ENCODE results near the gene TBX5. TPM values are rescaled to one million over a fixed set of nuclear protein-coding genes. Genes with fewer than 3 reads are reported as not detected.

TBX5 gene
- polyA plus RNA-seq, 1 of the 3 experiments (the other 2 are of a cell fraction): not detected

GRCh38 chr12:114441039-114441383 is 35.1 kb upstream of the TBX5 start:
- no peaks in the 10 kb centered on the region for H3K4me1 ChIP-seq (ENCODE audit: control insufficient read depth in 1 of 2, insufficient read depth in 2 of 2, low read depth in 1 of 2, low read length in 1 of 2)
- peaks cover 72% of the 10 kb centered on the region for H3K27me3 ChIP-seq (ENCODE audit: insufficient read depth)
- H3K27ac ChIP-seq (ENCODE audit: low read depth in 2 of 2, low read length in 1 of 2): no peak overlapping the region
- ChIA-PET POLR2A (no interaction called here), CTCF (no interaction called here)
- WGBS (ENCODE audit: low lambda C conversion rate): 4% methylated on average over 16 of the region's 23 CpGs
- no peak overlapping the region for H3K4me2 ChIP-seq
- no peaks in the 10 kb centered on the region for H3K9me2 ChIP-seq
- no peaks in the 10 kb centered on the region for H3K36me3 ChIP-seq (replicated peaks in 1 of 2; ENCODE audit: control insufficient read depth in 1 of 2, insufficient read depth in 2 of 2, low read length in 1 of 2)
- no peak overlapping the region for H2AFZ ChIP-seq (ENCODE audit: low read depth)
- no peaks in the 10 kb centered on the region for H3K79me2 ChIP-seq (ENCODE audit: insufficient read depth)
- H3K4me3 ChIP-seq (ENCODE audit: low read depth in 2 of 2, low read length in 1 of 2): no peak overlapping the region
- 0 out of 2 replicates have a peak, but pooled peaks cover 2% of the 10 kb centered on the region for H4K20me1 ChIP-seq (ENCODE audit: insufficient read depth)
- H3K9ac ChIP-seq: no peak overlapping the region
- H3K9me3 ChIP-seq: no peaks in the 10 kb centered on the region
- TF ChIP-seq NFIC (IDR thresholded peaks at IDR 0.05; ENCODE audit: borderline replicate concordance) (no peak), RXRA (IDR thresholded peaks at IDR 0.05; ENCODE audit: borderline replicate concordance, low read depth) (no peak), GATA2 (CRISPR knock-in tag; IDR thresholded peaks at IDR 0.05) (no peak), SIN3A (IDR thresholded peaks at IDR 0.05; ENCODE audit: borderline replicate concordance, low read depth, low read length) (no peak), MEF2A (IDR thresholded peaks at IDR 0.05; ENCODE audit: borderline replicate concordance, low read depth) (no peak), SMC3 (IDR thresholded peaks at IDR 0.05; ENCODE audit: low read depth, low read length) (no peak), POLR2AphosphoS5 (IDR thresholded peaks at IDR 0.05; ENCODE audit: low read depth, low read length) (no peak), MXI1 (IDR thresholded peaks at IDR 0.05; ENCODE audit: low read depth, low read length) (no peak)
- TF ChIP-seq, protein P1, sequence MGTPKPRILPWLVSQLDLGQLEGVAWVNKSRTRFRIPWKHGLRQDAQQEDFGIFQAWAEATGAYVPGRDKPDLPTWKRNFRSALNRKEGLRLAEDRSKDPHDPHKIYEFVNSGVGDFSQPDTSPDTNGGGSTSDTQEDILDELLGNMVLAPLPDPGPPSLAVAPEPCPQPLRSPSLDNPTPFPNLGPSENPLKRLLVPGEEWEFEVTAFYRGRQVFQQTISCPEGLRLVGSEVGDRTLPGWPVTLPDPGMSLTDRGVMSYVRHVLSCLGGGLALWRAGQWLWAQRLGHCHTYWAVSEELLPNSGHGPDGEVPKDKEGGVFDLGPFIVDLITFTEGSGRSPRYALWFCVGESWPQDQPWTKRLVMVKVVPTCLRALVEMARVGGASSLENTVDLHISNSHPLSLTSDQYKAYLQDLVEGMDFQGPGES (IDR thresholded peaks at IDR 0.05; ENCODE audit: low read depth, low read length): no peak
- H3F3A ChIP-seq (replicated peaks; ENCODE audit: insufficient read depth): no peaks in the 10 kb centered on the region
- DNase-seq: no peak

- Histone ChIP-seq H3K9me2 (no peaks in the 10 kb centered on the region), H3F3A (replicated peaks; ENCODE audit: insufficient read depth) (no peaks in the 10 kb centered on the region), H3K4me1 (ENCODE audit: control insufficient read depth in 1 of 2, insufficient read depth in 2 of 2, low read depth in 1 of 2, low read length in 1 of 2) (no peaks in the 10 kb centered on the region), H3K9ac (no peak overlapping the region), H2AFZ (ENCODE audit: low read depth) (no peak overlapping the region), H3K27me3 (ENCODE audit: insufficient read depth) (peaks cover 69% of the 10 kb centered on the region), H3K4me2 (no peak overlapping the region), H3K27ac (ENCODE audit: low read depth in 2 of 2, low read length in 1 of 2) (no peak overlapping the region), H3K9me3 (no peaks in the 10 kb centered on the region), H3K79me2 (ENCODE audit: insufficient read depth) (no peaks in the 10 kb centered on the region), H3K4me3 (ENCODE audit: low read depth in 2 of 2, low read length in 1 of 2) (no peak overlapping the region), H4K20me1 (ENCODE audit: insufficient read depth) (0 out of 2 replicates have a peak, but pooled peaks cover 2% of the 10 kb centered on the region), H3K36me3 (replicated peaks in 1 of 2; ENCODE audit: control insufficient read depth in 1 of 2, insufficient read depth in 2 of 2, low read length in 1 of 2) (no peaks in the 10 kb centered on the region)
- CTCF ChIA-PET: no interaction called here
- no peak for DNase-seq
- POLR2A ChIA-PET: no interaction called here
- 14% methylated on average over 41 of the region's 54 CpGs for WGBS (ENCODE audit: low lambda C conversion rate)
- TF ChIP-seq SMC3 (IDR thresholded peaks at IDR 0.05; ENCODE audit: low read depth, low read length): no peak
- no peak for TF ChIP-seq SIN3A (IDR thresholded peaks at IDR 0.05; ENCODE audit: borderline replicate concordance, low read depth, low read length)
- no peak for TF ChIP-seq TEAD4 (IDR thresholded peaks at IDR 0.05; ENCODE audit: borderline replicate concordance, insufficient read depth)
- no peak for TF ChIP-seq MXI1 (IDR thresholded peaks at IDR 0.05; ENCODE audit: low read depth, low read length)
- TF ChIP-seq ELF1 (IDR thresholded peaks at IDR 0.05): no peak
- no peak for TF ChIP-seq GATA2 (CRISPR knock-in tag; IDR thresholded peaks at IDR 0.05)
- no peak for TF ChIP-seq USF1 (IDR thresholded peaks at IDR 0.05; ENCODE audit: borderline replicate concordance, low read depth)
- TF ChIP-seq MAX (IDR thresholded peaks at IDR 0.05; ENCODE audit: low read depth): no peak
Observed at GRCh38 chr12:114440270-114441038, 34.5 kb upstream of the TBX5 start.

All from SK-N-SH (cell line).